HepG2 (cell line): ENCODE results near the gene LONP1.

Experiments used
- CTCF ChIP-seq: sonication (generic); formaldehyde crosslinking; IDR thresholded peaks from 2 replicates; pipeline ENCODE4 v1.5.0; 2020; ENCODE audit warnings: mild to moderate bottlenecking, missing genetic modification reagents, moderate library complexity
- ETS1 ChIP-seq: sonication (generic); formaldehyde crosslinking; IDR thresholded peaks from 2 replicates; pipeline ENCODE4 v1.4.0; 2020; ENCODE audit warnings: missing genetic modification reagents
- EZH2 ChIP-seq: conservative IDR thresholded peaks from 2 replicates; pipeline ENCODE4 v1.6.1; 2012; ENCODE audit warnings: mild to moderate bottlenecking, low read depth, low read length, moderate library complexity
- GLI4 ChIP-seq: sonication (generic); formaldehyde crosslinking; IDR thresholded peaks from 2 replicates; pipeline ENCODE4 v1.5.1; 2020; ENCODE audit warnings: missing genetic modification reagents, mild to moderate bottlenecking, moderate library complexity, borderline replicate concordance
- HMGXB3 ChIP-seq: sonication (generic); formaldehyde crosslinking; IDR thresholded peaks from 2 replicates; pipeline ENCODE4 v1.4.0; 2020; ENCODE audit warnings: missing genetic modification reagents, borderline replicate concordance
- HNRNPLL ChIP-seq: fragments of 200-400 bp; formaldehyde crosslinking; IDR thresholded peaks from 2 replicates; pipeline ENCODE4 v1.6.1; 2017; ENCODE audit warnings: mild to moderate bottlenecking, low read depth, low read length; ENCODE audit not compliant: poor library complexity, severe bottlenecking
- MTERF4 ChIP-seq: sonication (generic); formaldehyde crosslinking; IDR thresholded peaks from 2 replicates; pipeline ENCODE4 v1.8.0; 2023; ENCODE audit warnings: mild to moderate bottlenecking, missing genetic modification reagents
- NR2C2 ChIP-seq: sonication (generic); formaldehyde crosslinking; IDR thresholded peaks from 2 replicates; pipeline ENCODE4 v1.4.0; 2020; ENCODE audit warnings: missing genetic modification reagents, mild to moderate bottlenecking, moderate library complexity, borderline replicate concordance
- PTBP1 ChIP-seq: fragments of 200-400 bp; formaldehyde crosslinking; IDR thresholded peaks from 2 replicates; pipeline ENCODE4 v1.6.1; 2018; ENCODE audit warnings: low read length, low read depth; ENCODE audit not compliant: poor library complexity, severe bottlenecking
- SIN3A ChIP-seq: IDR thresholded peaks from 2 replicates; pipeline ENCODE4 v1.6.1; 2011; ENCODE audit warnings: low read depth, mild to moderate bottlenecking, control low read depth, low read length, borderline replicate concordance
- ZBTB44 ChIP-seq: sonication (generic); formaldehyde crosslinking; IDR thresholded peaks from 2 replicates; pipeline ENCODE4 v1.4.0; 2020; ENCODE audit warnings: missing genetic modification reagents
- ZIK1 ChIP-seq: sonication (generic); formaldehyde crosslinking; IDR thresholded peaks from 2 replicates; pipeline ENCODE4 v1.5.0; 2020; ENCODE audit warnings: mild to moderate bottlenecking, low read depth, missing genetic modification reagents, borderline replicate concordance
- ZNF501 ChIP-seq: sonication (generic); formaldehyde crosslinking; IDR thresholded peaks from 2 replicates; pipeline ENCODE4 v1.5.1; 2020; ENCODE audit warnings: mild to moderate bottlenecking, moderate library complexity, missing genetic modification reagents

GRCh38 chr19:5690125-5690954 is 29.6 kb downstream of the LONP1 start, which contains the start of gene RPL36:
- TF ChIP-seq ZNF501 (CRISPR knock-in tag), result peak; percentile 98
- TF ChIP-seq HNRNPLL, result peak; percentile 78
- TF ChIP-seq SIN3A, result peak; percentile 71; the same call in 1 of the 2 replicates
- TF ChIP-seq ZBTB44 (CRISPR knock-in tag), result 0 out of 2 replicates have a peak, but pooled peaks have one; percentile 69
- TF ChIP-seq EZH2, result no peak
- peak; percentile 92 for TF ChIP-seq MTERF4 (CRISPR knock-in tag)
- no peak for TF ChIP-seq ETS1 (CRISPR knock-in tag)
- TF ChIP-seq CTCF (CRISPR knock-in tag), result peak; percentile 98
- TF ChIP-seq NR2C2 (CRISPR knock-in tag), result peak; percentile 67
- no peak; the same call in 1 of the 2 replicates for TF ChIP-seq HMGXB3 (CRISPR knock-in tag)
- peak; percentile 79; the same call in 1 of the 2 replicates for TF ChIP-seq GLI4 (CRISPR knock-in tag)
- peak; percentile 51 for TF ChIP-seq PTBP1
- peak; percentile 89 for TF ChIP-seq ZIK1 (CRISPR knock-in tag)
